HG02798 (cell line): ENCODE results near the gene VLDLR.

Source experiments
- ATAC-seq: cut with Tn5 transposase; IDR thresholded peaks from one replicate; pipeline ENCODE4 v1.9.1; 2021; ENCODE audit warnings: mild to moderate bottlenecking; ENCODE audit not compliant: unreplicated experiment, poor library complexity

The VLDLR gene

DNA sequence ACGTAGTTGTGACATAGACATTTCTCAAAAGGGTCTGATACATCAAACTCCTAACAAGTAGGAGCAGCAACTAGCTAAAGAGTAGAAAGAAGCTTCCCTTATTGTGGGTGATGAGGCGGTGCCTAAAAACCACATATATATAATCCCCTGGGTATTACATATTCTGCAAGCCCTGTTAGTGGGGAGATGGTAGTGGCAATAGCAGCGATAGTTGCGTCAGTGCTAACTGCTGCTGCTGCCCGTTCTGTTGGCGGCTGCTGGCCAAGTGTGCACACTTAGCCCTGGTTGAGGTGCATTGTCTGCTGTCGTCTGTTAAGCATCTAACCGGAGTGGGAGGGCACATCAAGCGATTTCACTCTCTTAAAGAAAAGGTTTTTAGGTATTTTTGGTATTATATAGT, 35.8 kb downstream of the VLDLR start:
- no peak for ATAC-seq

DNA sequence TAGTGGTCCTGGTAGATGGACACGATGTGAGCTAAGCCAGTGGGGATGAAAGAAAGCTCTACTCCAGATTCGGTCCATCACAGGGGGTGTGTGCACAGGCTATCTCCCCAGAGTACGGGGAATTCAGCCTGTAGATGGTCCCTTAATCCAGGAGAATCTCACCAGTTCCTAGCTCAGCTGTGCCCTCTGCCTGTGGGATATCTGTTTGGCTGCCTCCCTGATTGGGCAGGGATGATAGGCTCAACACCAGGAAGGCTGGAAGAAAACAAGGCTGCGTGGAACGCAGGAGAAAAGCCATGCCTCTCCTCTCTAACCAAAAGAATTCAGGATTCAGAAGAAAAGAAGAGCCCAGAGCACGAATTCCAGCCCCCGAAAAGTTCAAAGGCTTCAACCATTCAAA, 40.9 kb downstream of the VLDLR start:
- ATAC-seq = no peak

DNA sequence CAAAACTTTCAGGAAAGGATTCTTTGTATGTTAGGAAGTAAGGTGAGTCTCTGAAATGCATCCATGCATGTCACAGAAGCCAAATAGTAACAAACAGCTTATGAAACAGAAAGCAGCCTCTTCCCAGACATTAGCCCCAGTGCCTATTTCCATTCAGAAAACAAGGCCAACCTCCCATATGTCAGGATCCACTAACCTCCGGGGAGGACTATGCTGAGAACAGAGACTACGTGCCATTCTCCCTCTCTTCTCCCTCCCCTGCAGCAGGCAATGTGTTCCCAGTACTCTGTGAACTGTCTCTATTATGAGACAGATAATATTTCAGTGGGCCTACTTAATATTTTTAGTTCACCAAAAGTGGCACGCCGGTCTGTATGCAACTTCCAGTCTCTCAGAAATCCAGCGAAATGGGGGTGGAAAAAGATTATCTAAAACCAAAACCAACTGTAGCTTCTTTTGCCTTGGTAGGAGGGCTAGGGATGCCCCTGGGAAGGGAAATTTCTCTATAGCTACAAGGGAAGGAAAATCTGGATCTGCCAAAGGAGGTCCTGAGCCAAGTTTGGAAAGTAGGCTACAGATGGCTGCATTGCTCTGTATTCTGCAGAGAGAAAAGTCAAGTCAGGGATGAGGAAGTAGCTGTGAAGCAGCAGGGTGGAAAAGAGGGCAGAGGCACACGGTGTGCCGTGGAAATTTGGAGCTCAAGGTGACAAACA, 42.0 kb downstream of the VLDLR start:
- ATAC-seq = no peak

DNA sequence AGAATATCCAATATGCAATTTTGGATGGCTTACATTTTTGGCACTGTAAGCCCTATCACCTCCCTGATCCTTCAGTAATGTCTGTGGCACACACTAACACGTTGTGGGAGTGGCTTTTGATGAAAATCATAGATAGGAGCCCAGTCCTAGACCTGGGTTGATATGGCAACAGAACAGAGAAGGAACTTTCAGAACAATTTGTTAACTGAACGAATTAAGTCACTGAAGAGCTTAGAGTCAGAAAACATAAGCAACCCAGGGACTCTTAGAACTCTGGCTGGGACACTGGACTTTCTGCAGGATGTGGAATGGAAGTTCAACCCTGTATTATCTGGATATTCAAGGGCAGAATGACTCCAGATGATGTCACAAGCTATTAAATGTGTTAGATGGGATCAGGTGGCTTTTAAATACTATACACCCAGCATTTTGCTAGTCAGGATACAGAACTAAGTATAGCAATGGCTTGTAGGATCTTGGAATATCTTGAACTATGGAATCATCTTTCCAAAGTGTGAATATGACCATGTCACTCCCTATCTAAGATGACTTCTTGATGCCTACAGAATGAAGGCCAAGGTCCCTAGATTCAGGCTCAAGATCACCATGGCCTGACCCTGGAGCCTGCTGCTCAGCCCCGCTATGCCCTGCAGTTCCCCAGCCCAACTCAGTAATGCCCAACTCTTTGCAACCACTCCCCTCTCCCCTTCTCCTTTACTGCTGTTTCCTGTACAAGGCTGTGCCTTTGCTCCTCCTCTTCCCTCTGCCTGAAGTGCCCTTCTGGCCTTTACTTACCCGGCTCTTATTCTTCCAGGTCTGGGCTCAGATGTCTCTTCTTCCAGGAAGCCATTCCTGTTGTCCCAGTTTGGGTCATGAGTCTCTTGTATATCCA, 42.8 kb downstream of the VLDLR start:
- no peak for ATAC-seq

DNA sequence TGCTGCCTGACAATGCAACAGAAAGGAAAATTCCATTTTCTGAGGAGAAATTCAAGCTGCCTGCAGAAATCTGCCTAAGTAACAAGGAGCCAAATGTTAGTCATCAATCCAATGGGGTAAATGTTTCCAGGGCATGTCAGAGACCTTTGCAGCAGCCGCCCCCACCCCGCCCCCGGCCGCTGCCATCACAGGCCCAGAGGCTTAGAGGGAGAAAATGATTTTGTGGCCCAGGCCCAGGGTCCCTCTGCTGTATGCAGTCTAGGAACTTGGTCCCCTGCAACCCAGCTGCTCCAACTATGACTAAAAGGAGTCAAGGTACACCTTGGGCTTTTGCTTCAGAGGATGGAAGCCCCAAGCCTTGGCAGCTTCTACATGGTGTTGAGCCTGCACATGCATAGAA, 45.0 kb downstream of the VLDLR start:
- no peak for ATAC-seq

DNA sequence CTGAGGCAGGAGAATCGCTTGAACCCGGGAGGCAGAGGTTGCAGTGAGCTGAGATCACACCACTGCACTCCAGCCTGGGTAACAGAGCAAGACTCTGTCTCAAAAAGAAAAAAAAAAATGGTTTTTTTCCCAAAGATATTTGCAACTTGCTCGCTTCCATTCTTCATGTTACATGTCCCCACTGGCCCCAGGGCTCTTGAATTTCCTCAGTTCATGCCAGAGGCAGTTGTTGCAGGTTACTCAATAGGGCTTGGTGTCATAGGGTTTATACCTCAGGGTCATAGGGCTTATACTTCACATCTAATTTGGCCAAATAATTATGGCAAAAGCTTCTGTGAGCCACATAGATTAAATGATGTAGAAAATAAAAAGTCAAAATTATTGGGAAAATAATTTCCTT, 51.6 kb downstream of the VLDLR start:
- ATAC-seq = no peak

DNA sequence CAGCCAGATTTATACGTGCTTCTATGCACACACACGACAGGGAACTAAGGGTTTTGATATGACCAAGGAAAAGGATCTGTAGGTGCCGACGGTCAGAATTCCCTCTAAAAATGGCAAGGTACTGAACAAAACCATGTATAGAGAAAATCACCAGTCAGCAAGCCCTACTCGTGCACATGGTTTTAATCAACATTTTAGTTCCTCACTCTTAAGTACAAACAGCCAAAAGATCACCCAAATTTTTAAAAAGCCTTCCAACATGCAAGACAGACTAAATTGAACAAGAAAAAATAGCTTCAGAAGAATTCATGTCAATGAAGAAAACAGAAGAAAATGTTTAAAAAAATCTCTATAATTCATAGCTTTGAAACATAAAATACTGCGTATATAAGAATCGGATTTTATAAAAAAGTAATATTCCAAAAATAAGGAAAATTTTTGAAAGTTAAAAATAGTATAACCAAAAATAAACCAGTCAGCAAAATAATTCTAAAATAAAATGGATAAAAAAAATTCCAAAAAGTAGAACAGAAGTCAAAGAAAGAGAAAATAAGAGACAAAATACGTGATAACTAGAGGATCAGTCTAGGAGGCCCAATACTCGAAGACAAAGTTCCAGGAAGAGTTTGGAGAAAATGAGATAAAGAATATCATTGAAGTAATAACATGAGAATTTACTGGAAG, 52.7 kb downstream of the VLDLR start:
- no peak for ATAC-seq

DNA sequence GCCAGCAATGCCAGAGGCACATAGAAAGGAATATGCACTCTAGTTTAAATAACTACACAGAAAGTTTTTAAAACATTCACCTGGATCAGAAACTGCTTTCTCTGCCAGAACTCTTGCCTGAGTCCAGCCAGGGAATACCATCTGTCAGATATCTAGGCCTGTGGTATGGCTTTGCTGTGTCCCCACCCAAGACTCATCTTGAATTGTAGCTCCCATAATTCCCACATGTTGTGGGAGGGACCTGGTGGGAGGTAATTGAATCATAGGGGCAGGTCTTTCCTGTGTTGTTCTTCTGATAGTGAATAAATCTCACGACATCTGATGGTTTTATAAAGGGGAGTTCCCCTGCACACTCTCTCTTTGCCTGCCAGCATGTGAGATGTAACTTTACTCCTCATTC, 54.2 kb downstream of the VLDLR start:
- no peak for ATAC-seq

DNA sequence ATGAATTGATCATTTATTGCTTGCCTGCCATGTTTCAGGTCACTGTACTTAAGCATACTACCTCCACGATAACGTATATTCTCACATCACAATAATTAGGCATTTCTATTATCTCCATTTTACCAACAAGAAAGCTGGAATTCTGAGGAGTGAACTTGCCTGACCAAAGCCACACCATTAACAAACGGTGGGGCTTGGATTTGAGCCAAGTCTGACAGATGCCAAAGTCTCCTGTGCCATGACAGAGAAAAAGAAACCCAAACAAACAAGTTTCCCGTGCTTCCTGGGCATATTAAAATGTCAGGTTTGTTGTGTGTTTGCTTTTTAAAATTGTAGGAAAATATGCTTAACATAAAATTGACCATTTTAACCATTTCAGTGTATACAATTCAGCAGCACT, 54.9 kb downstream of the VLDLR start:
- no peak for ATAC-seq

DNA sequence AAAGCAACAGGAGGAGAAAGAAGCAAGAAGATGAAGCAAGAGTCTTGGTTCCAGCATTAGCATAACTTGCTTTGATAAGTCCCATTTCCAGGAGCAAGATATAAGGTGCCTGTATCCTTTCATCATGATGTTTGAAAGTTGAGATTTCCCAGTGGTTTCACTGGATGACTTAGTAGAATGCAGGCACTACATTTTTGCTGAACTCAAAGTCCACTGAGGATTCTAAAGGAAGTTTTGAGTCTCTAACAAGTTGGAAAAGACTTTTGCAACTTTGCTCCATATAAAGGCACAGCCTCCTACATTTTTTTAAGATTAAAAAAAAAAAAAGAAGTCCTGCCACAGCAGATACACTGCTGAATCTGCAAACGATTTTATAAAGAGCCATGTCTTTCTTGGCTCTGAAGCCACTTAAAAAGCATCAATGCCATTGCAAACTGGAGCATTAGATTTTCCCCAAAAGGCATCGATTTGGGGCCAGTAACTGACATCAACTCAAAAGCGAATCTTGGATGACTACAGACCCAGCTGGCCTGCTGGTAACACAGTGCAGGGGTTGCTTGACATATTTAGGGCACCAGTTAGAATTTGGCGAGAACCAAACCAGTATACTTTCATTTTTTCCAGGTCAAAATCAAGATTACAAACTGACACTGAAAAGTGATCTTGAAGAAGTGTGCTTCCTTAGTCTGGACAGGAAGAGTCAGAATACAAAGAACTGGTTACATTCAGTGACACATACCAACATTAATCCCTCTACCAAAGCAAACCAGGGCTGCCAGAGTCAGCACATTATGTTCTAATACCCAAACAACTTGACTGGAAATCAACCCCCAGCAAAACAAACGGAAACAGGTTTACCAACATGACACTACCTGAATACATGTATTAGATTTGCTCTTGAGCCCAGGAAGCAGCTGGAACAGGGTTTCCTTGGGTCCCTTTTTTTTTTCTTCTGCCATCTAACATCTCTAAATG, 56.6 kb downstream of the VLDLR start:
- no peak for ATAC-seq

DNA sequence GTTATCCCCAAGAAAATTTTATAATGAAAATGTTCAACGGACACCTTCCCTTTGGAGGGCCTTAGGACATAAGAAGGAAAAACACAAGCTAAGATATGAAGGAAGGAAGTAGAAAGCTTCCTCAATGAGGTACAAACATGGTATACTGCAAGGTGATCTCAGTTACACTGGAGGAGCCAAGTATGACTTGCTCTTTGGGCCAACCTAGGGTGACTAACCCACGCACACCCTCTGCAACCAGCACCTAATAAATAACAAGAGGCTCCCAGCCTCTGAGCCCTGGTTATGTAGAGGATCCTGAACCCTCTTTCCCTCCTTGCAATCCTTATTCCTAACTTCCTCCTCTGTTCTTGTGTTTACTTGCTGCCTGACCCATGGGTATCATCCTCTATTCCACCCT, 57.4 kb downstream of the VLDLR start:
- ATAC-seq = no peak

DNA sequence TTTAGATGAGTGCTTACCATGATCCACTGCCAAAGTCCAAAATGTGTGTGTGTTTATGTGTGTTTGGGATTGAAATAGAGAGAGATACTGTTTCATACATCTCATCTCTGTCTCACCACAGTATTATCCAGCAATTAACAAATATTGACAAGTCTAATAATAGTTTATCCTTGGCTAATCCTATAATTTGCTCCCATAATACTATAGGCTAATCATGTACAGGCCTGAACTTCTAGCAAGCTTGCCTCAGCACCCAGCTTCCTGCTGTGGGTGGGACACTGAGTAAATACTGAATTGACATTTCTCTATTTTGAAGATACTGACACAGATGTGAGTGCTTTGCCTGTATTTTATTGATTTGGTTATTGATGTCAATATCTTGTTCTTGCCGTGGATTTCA, 60.4 kb downstream of the VLDLR start:
- ATAC-seq = no peak

DNA sequence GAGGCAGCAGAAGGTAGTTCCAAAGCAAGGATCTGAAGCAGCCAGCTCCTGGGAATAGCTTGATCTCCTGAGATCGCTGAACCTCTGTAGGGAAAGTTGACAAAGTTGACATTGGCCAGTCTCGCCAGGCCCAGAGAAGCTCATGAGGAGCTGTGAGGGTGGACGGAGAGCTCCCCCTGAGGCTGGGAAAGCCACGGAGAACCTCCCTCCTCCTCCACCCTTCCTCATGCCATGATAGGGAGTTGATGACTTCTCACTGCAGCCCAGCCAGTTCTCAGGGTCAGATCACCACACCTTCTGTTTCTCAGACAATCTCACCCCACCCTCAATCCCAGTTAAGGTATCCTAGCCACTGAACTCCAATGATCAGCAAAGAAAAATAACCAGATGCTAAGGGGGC, 65.3 kb downstream of the VLDLR start:
- ATAC-seq = no peak

DNA sequence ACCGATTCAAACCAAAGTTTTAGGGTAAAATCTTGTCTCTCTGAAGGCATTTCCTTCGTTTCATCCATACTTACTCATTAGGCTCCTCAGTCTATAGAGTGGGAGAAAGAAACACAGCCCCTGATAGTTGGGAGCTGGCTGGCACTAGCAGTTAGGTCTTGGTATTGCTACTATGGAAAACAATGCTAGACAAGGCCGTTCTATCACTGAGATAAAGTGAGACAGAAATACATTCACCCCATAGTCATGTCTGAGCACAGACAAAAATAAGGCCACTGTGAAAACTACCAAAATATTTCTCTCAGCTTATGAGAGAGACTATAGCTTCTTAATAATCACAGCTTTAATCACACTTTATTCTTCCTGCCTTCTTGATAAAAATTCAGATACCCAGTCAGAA, 67.0 kb downstream of the VLDLR start:
- ATAC-seq = no peak

DNA sequence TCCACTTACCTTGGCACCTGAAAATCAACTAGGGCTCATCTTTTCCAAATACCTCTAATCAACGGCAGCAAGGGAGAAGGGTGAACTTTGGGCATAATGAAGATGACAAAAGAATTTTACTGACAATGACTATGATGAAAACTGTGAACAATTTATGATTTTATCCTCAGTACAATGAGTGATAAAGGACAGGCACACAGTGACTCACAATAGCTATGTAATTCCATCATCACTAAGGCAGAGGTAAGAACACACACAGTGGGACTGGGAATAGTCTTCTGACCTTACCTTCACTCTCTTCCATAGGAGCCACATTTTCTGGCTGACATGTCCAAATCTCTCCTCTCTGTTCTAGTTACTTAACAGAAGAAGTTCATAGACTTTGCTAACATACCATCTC, 69.6 kb downstream of the VLDLR start:
- no peak for ATAC-seq

DNA sequence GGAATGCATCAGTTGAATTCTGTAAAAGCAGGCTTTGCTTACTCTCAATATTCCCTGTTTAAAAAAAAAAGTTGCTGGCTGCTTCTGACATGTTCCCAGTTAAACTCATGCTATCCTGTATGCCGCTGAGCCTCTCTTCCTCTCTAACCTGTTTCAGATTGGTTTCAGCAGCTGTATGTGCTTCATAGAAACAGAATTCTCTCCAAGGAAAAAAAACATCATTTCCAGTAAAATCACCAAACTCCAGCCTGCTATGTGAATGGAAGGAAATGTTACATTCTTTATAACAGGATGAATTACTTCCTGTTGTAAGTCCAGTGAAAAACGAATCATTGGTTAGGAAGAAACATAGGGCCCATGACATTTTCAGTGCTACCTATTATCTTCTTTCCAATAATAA, 70.0 kb downstream of the VLDLR start:
- ATAC-seq = no peak

DNA sequence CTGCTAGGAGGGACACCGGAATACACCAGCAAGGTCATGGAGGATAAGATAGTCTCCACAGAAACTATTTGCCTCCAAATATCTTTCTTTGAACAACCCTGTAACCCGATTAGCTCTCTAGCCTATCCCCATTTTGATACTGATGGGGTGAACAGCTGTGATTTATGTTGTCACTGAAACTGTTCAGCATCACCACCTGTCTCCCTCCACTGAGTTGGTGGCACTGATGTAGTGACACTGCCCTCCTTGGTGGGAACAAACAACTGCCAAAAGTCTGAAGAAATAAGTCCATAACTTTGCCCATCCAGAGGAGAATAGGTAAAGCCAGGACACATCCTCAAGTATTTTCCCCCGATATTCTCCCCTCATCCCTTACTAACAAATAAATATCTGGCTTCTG, 71.5 kb downstream of the VLDLR start:
- ATAC-seq = no peak

DNA sequence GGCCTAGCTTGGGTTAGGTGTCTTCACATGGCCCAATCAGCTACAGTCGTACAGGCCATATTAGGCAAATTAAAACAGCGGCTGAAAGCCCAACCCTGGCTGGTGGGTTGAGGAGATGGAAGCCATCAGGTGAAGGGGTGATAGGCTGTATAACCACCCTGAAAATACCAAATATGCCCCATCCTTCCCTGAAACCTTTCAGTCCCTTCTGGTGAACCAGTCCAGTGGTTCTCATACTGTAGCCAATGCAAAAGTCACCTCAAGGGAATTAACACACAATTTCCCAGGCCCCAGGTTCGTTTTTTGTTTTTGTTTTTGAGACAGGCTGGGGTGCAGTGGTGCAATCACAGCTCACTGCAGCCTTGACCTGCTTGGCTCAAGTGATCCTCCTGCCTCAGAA, 75.9 kb downstream of the VLDLR start:
- ATAC-seq = peak; percentile 87

DNA sequence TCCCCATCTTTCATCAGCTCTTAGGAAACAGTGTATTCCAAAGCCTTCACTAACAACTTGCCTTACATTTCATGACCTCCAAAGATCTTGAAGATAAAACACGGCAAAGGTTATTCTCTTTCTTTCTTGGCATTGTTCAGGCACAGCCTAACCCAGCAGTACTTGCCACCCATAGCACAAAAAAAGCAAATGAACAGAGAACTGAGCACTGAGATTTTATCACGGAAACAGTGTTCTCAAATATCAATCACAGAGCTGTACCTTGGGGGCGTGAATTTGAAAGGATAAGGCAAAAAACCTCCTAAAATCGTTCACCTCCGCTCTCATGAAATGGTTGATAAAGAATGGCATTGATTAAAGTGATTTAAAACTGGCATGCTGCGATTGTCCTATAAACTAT, 78.8 kb downstream of the VLDLR start:
- no peak for ATAC-seq

DNA sequence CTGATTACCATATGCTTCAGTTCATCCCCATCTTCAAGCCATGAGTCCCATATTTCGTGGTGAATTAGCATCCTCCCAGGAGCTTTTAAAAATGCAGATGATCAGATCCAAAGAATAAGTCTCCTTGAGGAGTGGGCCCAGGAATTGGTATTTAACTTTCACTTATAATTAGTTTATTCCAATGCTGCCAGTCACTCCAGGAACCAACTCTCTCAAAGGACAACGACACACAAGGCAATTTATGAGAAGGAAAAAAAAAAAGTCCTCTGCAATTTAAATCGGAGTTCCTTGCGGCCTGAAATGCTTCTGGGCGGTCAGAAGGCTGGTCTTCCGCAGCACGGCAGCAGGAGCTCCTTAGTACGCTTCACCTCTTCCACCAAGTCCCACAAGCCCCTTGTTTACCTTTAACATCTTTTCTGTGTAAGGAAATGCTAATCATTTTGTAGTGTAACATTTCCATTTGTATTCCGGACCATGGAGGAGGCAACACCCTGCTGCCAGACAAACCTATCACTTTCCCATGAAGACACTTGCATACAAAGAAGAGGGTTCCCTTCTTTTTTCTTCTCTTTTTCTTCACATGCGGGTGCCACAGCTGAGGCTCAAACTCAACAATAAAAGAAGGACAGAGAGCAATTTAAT, 79.4 kb downstream of the VLDLR start:
- no peak for ATAC-seq
